IMR-90 (cell line): Measurements from ENCODE around the gene WWC1.
A peak's percentile ranks its signal among the peaks of the same experiment; 100 is the strongest.

Experiments used
- BHLHE40 ChIP-seq: fragments of 150-350 bp; IDR thresholded peaks from 2 replicates; pipeline ENCODE4 v1.6.1; 2016; ENCODE audit warnings: mild to moderate bottlenecking, low read depth, low read length
- CEBPB ChIP-seq: IDR thresholded peaks from 2 replicates; pipeline ENCODE4 v1.6.1; 2012; ENCODE audit warnings: low read depth, low read length, improper control_type of control experiment
- CHD1 ChIP-seq: IDR thresholded peaks from 2 replicates; pipeline ENCODE4 v1.6.1; 2012; ENCODE audit warnings: low read depth, low read length, improper control_type of control experiment
- CTCF ChIP-seq: conservative IDR thresholded peaks from 2 replicates; pipeline ENCODE4 v1.5.1; 2012; ENCODE audit warnings: mild to moderate bottlenecking, low read depth, low read length, improper control_type of control experiment
- MAZ ChIP-seq: IDR thresholded peaks from 2 replicates; pipeline ENCODE4 v1.6.1; 2012; ENCODE audit warnings: low read depth, mild to moderate bottlenecking, low read length, improper control_type of control experiment, moderate library complexity, borderline replicate concordance
- MXI1 ChIP-seq: IDR thresholded peaks from 2 replicates; pipeline ENCODE4 v1.6.1; 2012; ENCODE audit warnings: low read depth, mild to moderate bottlenecking, low read length, moderate library complexity, borderline replicate concordance
- POLR2A ChIP-seq: IDR thresholded peaks from 2 replicates; pipeline ENCODE4 v1.6.1; 2012; ENCODE audit warnings: mild to moderate bottlenecking, low read depth, low read length
- RFX5 ChIP-seq: IDR thresholded peaks from 2 replicates; pipeline ENCODE4 v1.8.0; 2012; ENCODE audit warnings: low read depth, mild to moderate bottlenecking, low read length, moderate library complexity
- SMC3 ChIP-seq: fragments of 150-350 bp; IDR thresholded peaks from 2 replicates; pipeline ENCODE4 v1.6.1; 2016; ENCODE audit warnings: low read depth, mild to moderate bottlenecking, antibody characterized with exemption, low read length, moderate library complexity

- TF ChIP-seq CTCF (peak; percentile 6; the same call in 1 of the 2 replicates), RFX5 (no peak), POLR2A (no peak), SMC3 (no peak), MXI1 (no peak), BHLHE40 (peak; percentile 22; the same call in 1 of the 2 replicates), CEBPB (peak; percentile 28; the same call in 1 of the 2 replicates), CHD1 (0 out of 2 replicates have a peak, but pooled peaks have one; percentile 69), MAZ (peak; percentile 76)
Measured at GRCh38 chr5:168314735-168315411, 23.4 kb downstream of the WWC1 start.
